Colonic mucosa (tissue), 4 donors: Measurements from ENCODE around the gene HDAC1. TPM values are rescaled to one million over a fixed set of nuclear protein-coding genes. Genes with fewer than 3 reads are reported as not detected.

ENCODE experiments used
- DNase-seq: peaks from one replicate; pipeline ENCODE4 v3.0.0-alpha.2; 2020
- H3K27ac ChIP-seq: fragments of 200-600 bp; one replicate; pipeline ENCODE4 v1.8.0; 2021
- H3K27me3 ChIP-seq: fragments of 200-600 bp; one replicate; pipeline ENCODE4 v1.8.0; 2021
- H3K36me3 ChIP-seq: fragments of 200-600 bp; one replicate; pipeline ENCODE4 v1.8.0; 2021
- H3K4me1 ChIP-seq: fragments of 200-600 bp; one replicate; pipeline ENCODE4 v1.8.0; 2021; ENCODE audit warnings: mild to moderate bottlenecking
- H3K4me3 ChIP-seq: fragments of 200-600 bp; one replicate; pipeline ENCODE4 v1.8.0; 2021
- H3K9ac ChIP-seq, 2 donors: one replicate each; pipeline ENCODE4 v1.7.0; 2013; ENCODE audit warnings: control low read depth in 2 of 2, low read depth in 2 of 2, low read length in 2 of 2
- H3K9me3 ChIP-seq: fragments of 200-600 bp; one replicate; pipeline ENCODE4 v1.8.0; 2021
- CTCF ChIP-seq: fragments of 200-600 bp; IDR thresholded peaks from one replicate; pipeline ENCODE4 v1.8.0; 2022; ENCODE audit warnings: antibody characterized with exemption, mild to moderate bottlenecking
- intact Hi-C: fragments of 100-400 bp; cut with DNase I; formaldehyde crosslinking; loops from one replicate; pipeline ENCODE4 v1.14.1; 2022
- total RNA-seq, 2 donors: library from RNA; stranded (reverse); fragmentation: NEBNext Ultra II Directional in 1 of 2; extraction: Animal tissue kit (Norgen Biotek cat#: 25700) in 1 of 2; gene quantifications; one replicate each; pipeline ENCODE4 v1.2.1, GENCODE V29; 2021
- donor health status: healthy.
- donor health status: DM: no; HTN: no; CAD: no.
- donor health status: DM: no; HTN: no; CAD: no.

HDAC1 gene
- total RNA-seq, 2 donors from 2014 or later: 226 to 291 TPM

GRCh38 chr1:32303358-32303757 lies 11.5 kb downstream of the HDAC1 start:
- Histone ChIP-seq H3K9me3 (no peaks in the 10 kb centered on the region), H3K27ac (no peak overlapping the region), H3K4me1 (no peaks in the 10 kb centered on the region), H3K4me3 (no peak overlapping the region), H3K27me3 (no peaks in the 10 kb centered on the region), H3K9ac (no peak overlapping the region), H3K36me3 (peaks cover 8% of the 10 kb centered on the region)
- DNase-seq: no peak
- no peak for TF ChIP-seq CTCF
- intact Hi-C loops: no loop called here

GRCh38 chr1:32303997-32304622 lies 12.2 kb downstream of the HDAC1 start:
- no peaks in the 10 kb centered on the region for H3K9me3 ChIP-seq
- H3K9ac ChIP-seq: no peak overlapping the region
- H3K4me3 ChIP-seq: no peak overlapping the region
- no peak overlapping the region for H3K27ac ChIP-seq
- no peak for DNase-seq
- TF ChIP-seq CTCF: no peak
- H3K36me3 ChIP-seq: peaks cover 8% of the 10 kb centered on the region
- intact Hi-C loops: no loop called here
- peaks cover 3% of the 10 kb centered on the region for H3K4me1 ChIP-seq
- no peaks in the 10 kb centered on the region for H3K27me3 ChIP-seq

- Histone ChIP-seq H3K4me3 (no peak overlapping the region), H3K9ac (no peak overlapping the region), H3K27me3 (no peaks in the 10 kb centered on the region), H3K36me3 (peaks cover 8% of the 10 kb centered on the region), H3K4me1 (peaks cover 4% of the 10 kb centered on the region), H3K27ac (no peak overlapping the region), H3K9me3 (no peaks in the 10 kb centered on the region)
- TF ChIP-seq CTCF: no peak
- DNase-seq: no peak
- intact Hi-C loops: no loop called here
Measured at GRCh38 chr1:32305310-32305709, 13.4 kb downstream of the HDAC1 start.

- H3K27ac ChIP-seq: no peak overlapping the region
- DNase-seq: no peak
- no peaks in the 10 kb centered on the region for H3K9me3 ChIP-seq
- H3K36me3 ChIP-seq: peaks cover 8% of the 10 kb centered on the region
- no peak for TF ChIP-seq CTCF
- H3K9ac ChIP-seq: no peak overlapping the region
- intact Hi-C loops: no loop called here
- peaks cover 4% of the 10 kb centered on the region for H3K4me1 ChIP-seq
- H3K4me3 ChIP-seq: no peak overlapping the region
- H3K27me3 ChIP-seq: no peaks in the 10 kb centered on the region
Measured at GRCh38 chr1:32307324-32307723, 15.4 kb downstream of the HDAC1 start.

DNA sequence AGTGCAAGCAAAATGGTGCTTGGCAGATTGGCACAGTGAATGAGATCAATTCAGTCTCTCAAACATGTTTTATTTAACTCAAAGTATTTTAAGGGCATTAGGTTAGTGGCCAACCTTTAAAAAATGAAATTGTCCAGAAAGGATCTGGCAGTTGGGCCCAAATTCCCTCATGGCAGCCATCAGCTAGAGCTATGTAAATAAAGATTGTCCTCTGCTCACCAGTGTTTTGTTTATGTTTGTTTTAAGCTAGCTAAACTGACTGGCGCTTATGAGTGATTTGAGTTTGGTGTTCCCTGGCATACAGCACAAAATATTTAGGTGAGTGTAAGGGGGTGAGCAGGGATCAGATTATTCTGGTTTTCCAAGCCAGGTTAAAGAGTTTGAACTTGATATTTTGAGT lies 18.1 kb downstream of the HDAC1 start:
- H3K27ac ChIP-seq: no peak overlapping the region
- no peak overlapping the region for H3K9ac ChIP-seq
- no peak for DNase-seq
- no peaks in the 10 kb centered on the region for H3K36me3 ChIP-seq
- H3K9me3 ChIP-seq: no peaks in the 10 kb centered on the region
- intact Hi-C loops: no loop called here
- H3K27me3 ChIP-seq: no peaks in the 10 kb centered on the region
- no peak overlapping the region for H3K4me3 ChIP-seq
- TF ChIP-seq CTCF: no peak
- H3K4me1 ChIP-seq: peaks cover 4% of the 10 kb centered on the region
